HepG2 (cell line): ENCODE measurements around the gene SEC63. TPM values are rescaled to one million over a fixed set of nuclear protein-coding genes. Genes with fewer than 3 reads are reported as not detected.

Experiments used
- BCL6 ChIP-seq: IDR thresholded peaks from 2 replicates; pipeline ENCODE4 v1.6.1; 2016; ENCODE audit warnings: missing genetic modification reagents, missing compliant biosample characterization
- BORCS8-MEF2B ChIP-seq: sonication (generic); formaldehyde crosslinking; IDR thresholded peaks from 2 replicates; pipeline ENCODE4 v1.8.0; 2022; ENCODE audit warnings: mild to moderate bottlenecking, missing genetic modification reagents
- CBFB ChIP-seq: sonication (generic); formaldehyde crosslinking; IDR thresholded peaks from 2 replicates; pipeline ENCODE4 v1.4.0; 2020; ENCODE audit warnings: missing genetic modification reagents
- ERF ChIP-seq: IDR thresholded peaks from 2 replicates; pipeline ENCODE4 v1.6.1; 2018; ENCODE audit warnings: missing biosample characterization, missing genetic modification reagents
- HCFC1 ChIP-seq: fragments of 150-350 bp; IDR thresholded peaks from 2 replicates; pipeline ENCODE4 v1.6.1; 2014; ENCODE audit warnings: low read depth, low read length
- HDAC6 ChIP-seq: fragments of 200-600 bp; sonication (generic); IDR thresholded peaks from 2 replicates; pipeline ENCODE4 v1.7.0; 2017; ENCODE audit warnings: mild to moderate bottlenecking, antibody characterized with exemption, low read length, low read depth
- ISL2 ChIP-seq: sonication (generic); formaldehyde crosslinking; IDR thresholded peaks from 2 replicates; pipeline ENCODE4 v1.5.0; 2020; ENCODE audit warnings: missing genetic modification reagents
- KLF16 ChIP-seq, 2 experiments: sonication (generic) in 1 of 2; formaldehyde crosslinking in 1 of 2; IDR thresholded peaks; 2 replicates each; pipeline versions ENCODE4 v1.6.1 to v1.8.0; 2016 to 2023; ENCODE audit warnings: missing genetic modification reagents in 2 of 2, missing compliant biosample characterization in 1 of 2
- NAIF1 ChIP-seq: sonication (generic); formaldehyde crosslinking; IDR thresholded peaks from 2 replicates; pipeline ENCODE4 v1.5.0; 2020; ENCODE audit warnings: mild to moderate bottlenecking, missing genetic modification reagents, borderline replicate concordance
- NFIC ChIP-seq: IDR thresholded peaks from 2 replicates; pipeline ENCODE4 v1.6.1; 2012; ENCODE audit warnings: mild to moderate bottlenecking, low read length, inconsistent platforms
- NONO ChIP-seq, 2 experiments: fragments of 450-650 bp in 1 of 2; sonication (generic) in 1 of 2; formaldehyde crosslinking in 1 of 2; IDR thresholded peaks in 1 of 2; conservative IDR thresholded peaks in 1 of 2; 2 replicates each; pipeline versions ENCODE4 v1.6.1 to v1.8.0; 2017 to 2022; ENCODE audit warnings: mild to moderate bottlenecking in 1 of 2, missing genetic modification reagents in 1 of 2, moderate library complexity in 1 of 2
- NR2F1 ChIP-seq, 2 experiments: fragments of 450-650 bp in 1 of 2; formaldehyde crosslinking in 1 of 2; IDR thresholded peaks; 2 replicates each; pipeline versions ENCODE4 v1.5.0 to v1.6.1; 2016 to 2020; ENCODE audit warnings: mild to moderate bottlenecking in 1 of 2, missing compliant biosample characterization in 1 of 2, missing genetic modification reagents in 1 of 2, moderate library complexity in 1 of 2
- NR2F6 ChIP-seq, 2 experiments: IDR thresholded peaks; 2 replicates each; pipeline ENCODE4 v1.6.1; 2016; ENCODE audit warnings: antibody characterized with exemption in 1 of 2, mild to moderate bottlenecking in 1 of 2
- PHF21A ChIP-seq: sonication (generic); formaldehyde crosslinking; IDR thresholded peaks from 2 replicates; pipeline ENCODE4 v1.5.0; 2020; ENCODE audit warnings: mild to moderate bottlenecking, missing genetic modification reagents
- RBM22 ChIP-seq: fragments of 200-400 bp; formaldehyde crosslinking; optimal IDR thresholded peaks from 2 replicates; pipeline ENCODE3; 2017; ENCODE audit warnings: mild to moderate bottlenecking, low read length, moderate library complexity
- RCOR2 ChIP-seq: IDR thresholded peaks from 2 replicates; pipeline ENCODE4 v1.6.1; 2016; ENCODE audit warnings: missing biosample characterization, missing genetic modification reagents
- RXRB ChIP-seq: IDR thresholded peaks from 2 replicates; pipeline ENCODE4 v1.6.1; 2016; ENCODE audit warnings: borderline replicate concordance, missing genetic modification reagents, missing compliant biosample characterization
- SAP130 ChIP-seq: IDR thresholded peaks from 2 replicates; pipeline ENCODE4 v1.6.1; 2016; ENCODE audit warnings: low read depth
- SMC3 ChIP-seq: IDR thresholded peaks from 2 replicates; pipeline ENCODE4 v1.6.1; 2011; ENCODE audit warnings: low read length, improper control_type of control experiment
- SOX6 ChIP-seq, 2 experiments: fragments of 450-650 bp in 1 of 2; sonication (generic) in 1 of 2; formaldehyde crosslinking in 1 of 2; IDR thresholded peaks; 2 replicates each; pipeline versions ENCODE4 v1.4.0 to v1.6.1; 2017 to 2020; ENCODE audit warnings: antibody characterized with exemption in 1 of 2, mild to moderate bottlenecking in 1 of 2, missing genetic modification reagents in 1 of 2
- TBX3 ChIP-seq: fragments of 450-650 bp; IDR thresholded peaks from 2 replicates; pipeline ENCODE4 v1.6.1; 2017; ENCODE audit warnings: antibody characterized with exemption, mild to moderate bottlenecking, inconsistent platforms, borderline replicate concordance
- TEAD3 ChIP-seq: optimal IDR thresholded peaks from 2 replicates; pipeline ENCODE3; 2016; ENCODE audit warnings: borderline replicate concordance
- ZMYM4 ChIP-seq: sonication (generic); formaldehyde crosslinking; IDR thresholded peaks from 2 replicates; pipeline ENCODE4 v1.8.1; 2023; ENCODE audit warnings: mild to moderate bottlenecking, missing genetic modification reagents
- ZNF44 ChIP-seq: sonication (generic); formaldehyde crosslinking; IDR thresholded peaks from 2 replicates; pipeline ENCODE4 v1.5.1; 2020; ENCODE audit warnings: mild to moderate bottlenecking, missing genetic modification reagents
- ZNF589 ChIP-seq: sonication (generic); formaldehyde crosslinking; conservative IDR thresholded peaks from 2 replicates; pipeline ENCODE4 v1.8.0; 2022; ENCODE audit warnings: mild to moderate bottlenecking, moderate library complexity, missing genetic modification reagents
- ZNF614 ChIP-seq: IDR thresholded peaks from 2 replicates; pipeline ENCODE4 v1.6.1; 2018; ENCODE audit warnings: missing biosample characterization, missing genetic modification reagents, inconsistent platforms, borderline replicate concordance
- ZSCAN9 ChIP-seq: IDR thresholded peaks from 2 replicates; pipeline ENCODE4 v1.6.1; 2016; ENCODE audit warnings: borderline replicate concordance
- polyA plus RNA-seq, 8 experiments: library from polyadenylated mRNA; depleted of rRNA in 3 of 8; stranded (reverse) in 7 of 8; unstranded in 1 of 8; fragments of >200 nt; fragmentation: Illumina TruSeq in 4 of 8; extraction: Trizol in 4 of 8; gene quantifications; 2 replicates each; pipeline versions ENCODE4 v1.2.1 to v1.2.3, GENCODE V29; 2011 to 2016; ENCODE audit warnings: low read depth in 4 of 8, missing spikeins in 1 of 8, mixed read lengths in 1 of 8; ENCODE audit not compliant: insufficient read depth in 1 of 8
- total RNA-seq, 5 experiments: library from RNA; depleted of rRNA; stranded (reverse); fragments of >200 nt; fragmentation: Illumina TruSeq; extraction: Trizol; gene quantifications; 2 replicates each; pipeline ENCODE4 v1.2.3, GENCODE V29; 2016; ENCODE audit warnings: low read depth in 1 of 5
- TF ChIP-seq, protein P1 (sequence below): sonication (generic); formaldehyde crosslinking; IDR thresholded peaks from 2 replicates; pipeline ENCODE4 v1.5.1; 2020; ENCODE audit warnings: mild to moderate bottlenecking, missing genetic modification reagents, borderline replicate concordance

SEC63 gene
- total and polyA plus RNA-seq, 2 of the 13 experiments (the other 11 are each of a cell fraction or from before 2014, with no cell fraction given), result 20.2 to 45.9 TPM

DNA sequence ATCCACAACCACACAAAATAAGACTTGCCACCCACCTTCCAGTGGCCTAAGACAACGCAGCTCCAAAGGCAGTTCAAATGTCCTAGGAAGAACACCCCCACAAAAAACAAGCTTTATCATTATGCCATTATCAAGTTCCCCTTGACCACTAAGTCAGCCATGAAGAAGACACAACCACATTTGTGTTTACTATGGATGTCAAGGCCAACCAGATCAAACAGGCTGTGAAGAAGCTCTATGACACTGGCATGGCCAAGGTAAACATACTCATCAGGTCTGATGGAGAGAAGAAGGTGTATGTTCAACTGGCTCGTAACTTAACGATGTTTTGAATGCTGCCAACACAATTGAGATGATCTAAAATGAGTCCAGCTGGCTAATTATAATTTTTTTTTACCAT lies 26.1 kb downstream of the SEC63 start (continued):
- TF ChIP-seq SMC3 (no peak), ISL2 (peak; percentile 89), TBX3 (peak; percentile 20; the same call in 1 of the 2 replicates), HCFC1 (no peak), NR2F6 (IDR thresholded peaks at IDR 0.05) (peak; percentile 71; the same call in 1 of the 2 replicates), NR2F6 (CRISPR knock-in tag; IDR thresholded peaks at IDR 0.05) (peak; percentile 79), BCL6 (CRISPR knock-in tag) (peak; percentile 84), SOX6 (IDR thresholded peaks at IDR 0.05) (no peak), SOX6 (CRISPR knock-in tag; IDR thresholded peaks at IDR 0.05) (peak; percentile 82), NONO (IDR thresholded peaks at IDR 0.05) (no peak), NONO (CRISPR knock-in tag; conservative IDR thresholded peaks at IDR 0.05) (0 out of 2 replicates have a peak, but pooled peaks have one; percentile 20), ZNF44 (CRISPR knock-in tag) (no peak), NFIC (peak; percentile 48; the same call in 1 of the 2 replicates), ZSCAN9 (CRISPR knock-in tag) (0 out of 2 replicates have a peak, but pooled peaks have one; percentile 23), ZNF589 (CRISPR knock-in tag) (no peak), RCOR2 (CRISPR knock-in tag) (peak; percentile 72; the same call in 1 of the 2 replicates), ERF (CRISPR knock-in tag) (0 out of 2 replicates have a peak, but pooled peaks have one; percentile 19), ZNF614 (CRISPR knock-in tag) (peak; percentile 68; the same call in 1 of the 2 replicates), TEAD3 (CRISPR knock-in tag) (peak; percentile 82), RXRB (peak; percentile 79), NR2F1 (CRISPR knock-in tag; IDR thresholded peaks at IDR 0.05) (peak in 1 of 2 experiments; percentile 55; a peak in 1 of 4 replicates), PHF21A (CRISPR knock-in tag) (peak; percentile 50; the same call in 1 of the 2 replicates), ZMYM4 (peak; percentile 68), RBM22 (peak; percentile 84), CBFB (CRISPR knock-in tag) (peak; percentile 67; the same call in 1 of the 2 replicates), BORCS8-MEF2B (no peak), HDAC6 (no peak), SAP130 (CRISPR knock-in tag) (peak; percentile 80), KLF16 (CRISPR knock-in tag; IDR thresholded peaks at IDR 0.05) (0 out of 4 replicates have a peak, but pooled peaks of 1 of the 2 experiments have one; percentile 22), NAIF1 (CRISPR knock-in tag) (no peak)
- TF ChIP-seq, protein P1, sequence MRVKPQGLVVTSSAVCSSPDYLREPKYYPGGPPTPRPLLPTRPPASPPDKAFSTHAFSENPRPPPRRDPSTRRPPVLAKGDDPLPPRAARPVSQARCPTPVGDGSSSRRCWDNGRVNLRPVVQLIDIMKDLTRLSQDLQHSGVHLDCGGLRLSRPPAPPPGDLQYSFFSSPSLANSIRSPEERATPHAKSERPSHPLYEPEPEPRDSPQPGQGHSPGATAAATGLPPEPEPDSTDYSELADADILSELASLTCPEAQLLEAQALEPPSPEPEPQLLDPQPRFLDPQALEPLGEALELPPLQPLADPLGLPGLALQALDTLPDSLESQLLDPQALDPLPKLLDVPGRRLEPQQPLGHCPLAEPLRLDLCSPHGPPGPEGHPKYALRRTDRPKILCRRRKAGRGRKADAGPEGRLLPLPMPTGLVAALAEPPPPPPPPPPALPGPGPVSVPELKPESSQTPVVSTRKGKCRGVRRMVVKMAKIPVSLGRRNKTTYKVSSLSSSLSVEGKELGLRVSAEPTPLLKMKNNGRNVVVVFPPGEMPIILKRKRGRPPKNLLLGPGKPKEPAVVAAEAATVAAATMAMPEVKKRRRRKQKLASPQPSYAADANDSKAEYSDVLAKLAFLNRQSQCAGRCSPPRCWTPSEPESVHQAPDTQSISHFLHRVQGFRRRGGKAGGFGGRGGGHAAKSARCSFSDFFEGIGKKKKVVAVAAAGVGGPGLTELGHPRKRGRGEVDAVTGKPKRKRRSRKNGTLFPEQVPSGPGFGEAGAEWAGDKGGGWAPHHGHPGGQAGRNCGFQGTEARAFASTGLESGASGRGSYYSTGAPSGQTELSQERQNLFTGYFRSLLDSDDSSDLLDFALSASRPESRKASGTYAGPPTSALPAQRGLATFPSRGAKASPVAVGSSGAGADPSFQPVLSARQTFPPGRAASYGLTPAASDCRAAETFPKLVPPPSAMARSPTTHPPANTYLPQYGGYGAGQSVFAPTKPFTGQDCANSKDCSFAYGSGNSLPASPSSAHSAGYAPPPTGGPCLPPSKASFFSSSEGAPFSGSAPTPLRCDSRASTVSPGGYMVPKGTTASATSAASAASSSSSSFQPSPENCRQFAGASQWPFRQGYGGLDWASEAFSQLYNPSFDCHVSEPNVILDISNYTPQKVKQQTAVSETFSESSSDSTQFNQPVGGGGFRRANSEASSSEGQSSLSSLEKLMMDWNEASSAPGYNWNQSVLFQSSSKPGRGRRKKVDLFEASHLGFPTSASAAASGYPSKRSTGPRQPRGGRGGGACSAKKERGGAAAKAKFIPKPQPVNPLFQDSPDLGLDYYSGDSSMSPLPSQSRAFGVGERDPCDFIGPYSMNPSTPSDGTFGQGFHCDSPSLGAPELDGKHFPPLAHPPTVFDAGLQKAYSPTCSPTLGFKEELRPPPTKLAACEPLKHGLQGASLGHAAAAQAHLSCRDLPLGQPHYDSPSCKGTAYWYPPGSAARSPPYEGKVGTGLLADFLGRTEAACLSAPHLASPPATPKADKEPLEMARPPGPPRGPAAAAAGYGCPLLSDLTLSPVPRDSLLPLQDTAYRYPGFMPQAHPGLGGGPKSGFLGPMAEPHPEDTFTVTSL (CRISPR knock-in tag), result peak; percentile 64; the same call in 1 of the 2 replicates
